NT2/D1 (cell line): ENCODE data around the gene PODNL1.

Experiments used
- YY1 ChIP-seq: IDR thresholded peaks from 2 replicates; pipeline ENCODE4 v1.6.1; 2011; ENCODE audit not compliant: insufficient read length, insufficient read depth
- ZNF274 ChIP-seq: IDR thresholded peaks from 2 replicates; pipeline ENCODE4 v1.6.1; 2011; ENCODE audit warnings: mild to moderate bottlenecking, low read depth, low read length

GRCh38 chr19:13981988-13982501 lies 43.8 kb upstream of the PODNL1 start:
- TF ChIP-seq ZNF274: no peak
- no peak for TF ChIP-seq YY1
